ENCODE data around the gene BLOC1S2.

DNA sequence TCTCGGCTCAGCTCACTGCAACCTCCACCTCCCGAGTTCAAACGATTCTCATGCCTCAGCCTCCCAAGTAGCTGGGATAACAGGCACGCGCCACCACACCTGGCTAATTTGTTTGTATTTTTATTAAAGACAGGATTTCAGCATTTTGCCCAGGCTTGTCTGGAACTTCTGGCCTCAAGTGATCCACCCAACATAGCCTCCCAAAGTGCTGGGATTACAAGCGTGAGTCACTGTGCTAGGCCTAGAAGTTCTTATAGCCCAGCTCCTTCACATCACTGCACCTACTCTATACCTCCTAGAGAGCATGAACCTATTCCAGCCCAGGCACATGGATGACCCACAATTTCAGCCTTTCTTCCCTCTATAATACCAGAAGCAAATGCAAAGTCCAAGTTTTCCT is 1.3 kb upstream of the BLOC1S2 start:
- no peak for TF ChIP-seq BHLHE40 (IDR thresholded peaks at IDR 0.05; ENCODE audit: low read depth, low read length)
- no peak for TF ChIP-seq CTCF (IDR thresholded peaks at IDR 0.05)
- TF ChIP-seq PHF8 (IDR thresholded peaks at IDR 0.05; ENCODE audit: borderline replicate concordance, low read depth) = no peak
- TF ChIP-seq FOSL2 (IDR thresholded peaks at IDR 0.05) = no peak
- no peak for TF ChIP-seq FOSL2 (CRISPR knock-in tag; IDR thresholded peaks at IDR 0.05)
- no peak for TF ChIP-seq JUN (IDR thresholded peaks at IDR 0.05)
- no peak for TF ChIP-seq RAD21 (conservative IDR thresholded peaks at IDR 0.05 in 1 of 2, IDR thresholded peaks at IDR 0.05 in 1 of 2)
- TF ChIP-seq POLR2A (IDR thresholded peaks at IDR 0.05; ENCODE audit: low read length) = no peak
- TF ChIP-seq RFX5 (IDR thresholded peaks at IDR 0.05) = no peak
- TF ChIP-seq SREBF2 (IDR thresholded peaks at IDR 0.05) = no peak
- no peak for TF ChIP-seq USF2 (IDR thresholded peaks at IDR 0.05)
- no peak for TF ChIP-seq EP300 (IDR thresholded peaks at IDR 0.05)

All from A549 (cell line).